ENCODE measurements around the gene ERVK3-1.
"Not testable (repeated sequence)": the region's sequence is repeated elsewhere in the genome, so short reads cannot be mapped to it uniquely, and the experiment has no call there.

Gene ERVK3-1

DNA sequence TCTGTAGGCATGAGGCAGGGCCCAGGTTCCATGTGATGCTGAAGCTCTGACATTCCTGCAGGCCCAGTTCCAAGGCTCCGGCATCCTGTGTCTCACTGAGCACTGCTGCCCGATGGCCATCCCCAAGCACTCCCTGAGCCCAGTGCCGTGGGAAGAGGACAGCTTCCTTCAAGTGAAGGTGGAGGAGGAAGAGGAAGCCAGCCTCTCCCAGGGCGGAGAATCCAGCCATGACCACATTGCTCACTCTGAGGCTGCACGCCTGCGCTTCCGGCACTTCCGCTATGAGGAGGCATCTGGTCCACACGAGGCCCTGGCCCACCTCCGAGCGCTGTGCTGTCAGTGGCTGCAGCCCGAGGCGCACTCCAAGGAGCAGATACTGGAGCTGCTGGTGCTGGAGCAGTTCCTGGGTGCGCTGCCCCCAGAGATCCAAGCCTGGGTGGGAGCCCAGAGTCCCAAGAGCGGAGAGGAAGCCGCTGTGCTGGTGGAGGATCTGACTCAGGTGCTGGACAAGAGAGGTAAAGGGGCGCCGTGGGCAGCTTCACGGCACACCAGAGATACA is 29.6 kb downstream of the ERVK3-1 start:
- Histone ChIP-seq H3K36me3 (ENCODE audit: control insufficient read depth, insufficient read depth, low read length) (peaks cover 8% of the 10 kb centered on the region), H3K4me3 (ENCODE audit: low read length) (no peak overlapping the region), H3K27me3 (ENCODE audit: control insufficient read depth, insufficient read depth, low read length) (no peaks in the 10 kb centered on the region), H3K9ac (ENCODE audit: low read length) (no peak overlapping the region), H3K9me3 (ENCODE audit: control insufficient read depth, low read length) (no peaks in the 10 kb centered on the region), H3K4me1 (ENCODE audit: control insufficient read depth, insufficient read depth, low read length) (peaks cover 11% of the 10 kb centered on the region)

DNA sequence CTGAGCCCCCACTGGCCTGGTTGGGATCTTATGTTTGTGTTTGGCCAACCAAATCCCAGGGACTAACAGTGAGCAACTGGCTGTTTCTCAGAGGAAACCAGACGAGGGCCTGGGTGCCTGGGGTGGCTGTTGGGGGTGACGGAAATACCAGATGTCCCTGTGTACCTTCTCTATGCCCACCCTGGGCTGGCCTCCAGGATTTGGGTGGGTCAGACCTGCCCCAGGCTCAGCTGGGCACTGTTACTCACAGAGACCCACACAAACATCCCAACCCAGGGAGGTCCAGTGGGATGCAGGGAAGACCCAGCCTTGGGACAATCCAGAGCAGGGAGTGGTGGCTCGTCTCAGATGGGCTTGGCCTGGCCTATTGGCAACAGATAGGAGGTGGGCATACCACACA is 30.5 kb downstream of the ERVK3-1 start:
- H3K9ac ChIP-seq (ENCODE audit: low read length) = no peak overlapping the region
- H3K36me3 ChIP-seq (ENCODE audit: control insufficient read depth, insufficient read depth, low read length) = peaks cover 8% of the 10 kb centered on the region
- H3K27me3 ChIP-seq (ENCODE audit: control insufficient read depth, insufficient read depth, low read length) = no peaks in the 10 kb centered on the region

GRCh38 chr19:58336216-58336615 is 31.0 kb downstream of the ERVK3-1 start:
- Histone ChIP-seq H3K36me3 (ENCODE audit: control insufficient read depth, insufficient read depth, low read length) (peaks cover 8% of the 10 kb centered on the region), H3K4me1 (ENCODE audit: control insufficient read depth, insufficient read depth, low read length) (no peaks in the 10 kb centered on the region), H3K27me3 (ENCODE audit: control insufficient read depth, insufficient read depth, low read length) (no peaks in the 10 kb centered on the region), H3K4me3 (ENCODE audit: low read length) (no peak overlapping the region), H3K9me3 (ENCODE audit: control insufficient read depth, low read length) (no peaks in the 10 kb centered on the region), H3K9ac (ENCODE audit: low read length) (no peak overlapping the region)

More for the DNA sequence above, 30.5 kb downstream of the ERVK3-1 start:
- Histone ChIP-seq H3K4me3 (ENCODE audit: low read length) (no peak overlapping the region), H3K9me3 (ENCODE audit: control insufficient read depth, low read length) (no peaks in the 10 kb centered on the region), H3K4me1 (ENCODE audit: control insufficient read depth, insufficient read depth, low read length) (peaks cover 5% of the 10 kb centered on the region)

DNA sequence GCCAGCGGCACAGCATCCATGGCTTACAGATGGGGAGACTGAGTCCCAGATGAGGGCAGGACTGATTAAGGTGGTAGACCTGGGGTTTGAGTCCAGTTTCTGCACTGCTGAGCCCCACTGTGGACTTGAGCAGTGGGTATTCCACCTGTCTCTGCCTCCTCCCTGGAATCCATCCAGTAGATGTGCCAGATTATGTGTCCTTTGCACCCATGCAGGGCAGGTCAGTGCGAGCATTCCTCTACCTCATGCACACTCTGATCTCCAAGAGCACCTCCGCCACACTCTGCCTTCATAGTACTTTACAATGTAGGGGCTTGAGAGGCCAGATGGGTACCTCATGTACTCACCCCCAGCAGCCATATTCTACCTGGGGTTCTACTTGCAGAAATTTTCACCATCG is 31.6 kb downstream of the ERVK3-1 start:
- H3K4me1 ChIP-seq (ENCODE audit: control insufficient read depth, insufficient read depth, low read length) = no peaks in the 10 kb centered on the region
- no peak overlapping the region for H3K9ac ChIP-seq (ENCODE audit: low read length)
- H3K9me3 ChIP-seq (ENCODE audit: control insufficient read depth, low read length) = no peaks in the 10 kb centered on the region
- peaks cover 8% of the 10 kb centered on the region for H3K36me3 ChIP-seq (ENCODE audit: control insufficient read depth, insufficient read depth, low read length)
- H3K4me3 ChIP-seq (ENCODE audit: low read length) = no peak overlapping the region
- no peaks in the 10 kb centered on the region for H3K27me3 ChIP-seq (ENCODE audit: control insufficient read depth, insufficient read depth, low read length)

- no peak overlapping the region for H3K4me3 ChIP-seq (ENCODE audit: low read length)
- H3K27me3 ChIP-seq (ENCODE audit: control insufficient read depth, insufficient read depth, low read length) = no peaks in the 10 kb centered on the region
- H3K9me3 ChIP-seq (ENCODE audit: control insufficient read depth, low read length) = no peaks in the 10 kb centered on the region
- no peak overlapping the region for H3K9ac ChIP-seq (ENCODE audit: low read length)
- H3K4me1 ChIP-seq (ENCODE audit: control insufficient read depth, insufficient read depth, low read length) = no peaks in the 10 kb centered on the region
- peaks cover 8% of the 10 kb centered on the region for H3K36me3 ChIP-seq (ENCODE audit: control insufficient read depth, insufficient read depth, low read length)
Measured at GRCh38 chr19:58338336-58338735, 33.2 kb downstream of the ERVK3-1 start.

GRCh38 chr19:58338825-58339558 is 33.8 kb downstream of the ERVK3-1 start:
- Histone ChIP-seq H3K4me1 (ENCODE audit: control insufficient read depth, insufficient read depth, low read length) (no peaks in the 10 kb centered on the region), H3K9me3 (ENCODE audit: control insufficient read depth, low read length) (no peaks in the 10 kb centered on the region), H3K36me3 (ENCODE audit: control insufficient read depth, insufficient read depth, low read length) (peaks cover 8% of the 10 kb centered on the region), H3K27me3 (ENCODE audit: control insufficient read depth, insufficient read depth, low read length) (no peaks in the 10 kb centered on the region), H3K4me3 (ENCODE audit: low read length) (no peak overlapping the region), H3K9ac (ENCODE audit: low read length) (no peak overlapping the region)

- peaks cover 41% of the 10 kb centered on the region for H3K27me3 ChIP-seq (ENCODE audit: control insufficient read depth, insufficient read depth, low read length)
- H3K36me3 ChIP-seq (ENCODE audit: control insufficient read depth, insufficient read depth, low read length) = no peaks in the 10 kb centered on the region
- no peak overlapping the region for H3K9ac ChIP-seq (ENCODE audit: low read length)
- peaks cover 5% of the 10 kb centered on the region for H3K4me1 ChIP-seq (ENCODE audit: control insufficient read depth, insufficient read depth, low read length)
- no peak overlapping the region for H3K4me3 ChIP-seq (ENCODE audit: low read length)
- no peaks in the 10 kb centered on the region for H3K9me3 ChIP-seq (ENCODE audit: control insufficient read depth, low read length)
Measured at GRCh38 chr19:58345558-58345957, 40.4 kb downstream of the ERVK3-1 start.

GRCh38 chr19:58346961-58347929 is 42.1 kb downstream of the ERVK3-1 start:
- Histone ChIP-seq H3K27me3 (ENCODE audit: control insufficient read depth, insufficient read depth, low read length) (peaks cover 52% of the 10 kb centered on the region), H3K36me3 (ENCODE audit: control insufficient read depth, insufficient read depth, low read length) (no peaks in the 10 kb centered on the region), H3K4me3 (ENCODE audit: low read length) (no peak overlapping the region), H3K9ac (ENCODE audit: low read length) (peak overlapping the region; percentile 41), H3K9me3 (ENCODE audit: control insufficient read depth, low read length) (no peaks in the 10 kb centered on the region), H3K4me1 (ENCODE audit: control insufficient read depth, insufficient read depth, low read length) (peaks cover 5% of the 10 kb centered on the region)

DNA sequence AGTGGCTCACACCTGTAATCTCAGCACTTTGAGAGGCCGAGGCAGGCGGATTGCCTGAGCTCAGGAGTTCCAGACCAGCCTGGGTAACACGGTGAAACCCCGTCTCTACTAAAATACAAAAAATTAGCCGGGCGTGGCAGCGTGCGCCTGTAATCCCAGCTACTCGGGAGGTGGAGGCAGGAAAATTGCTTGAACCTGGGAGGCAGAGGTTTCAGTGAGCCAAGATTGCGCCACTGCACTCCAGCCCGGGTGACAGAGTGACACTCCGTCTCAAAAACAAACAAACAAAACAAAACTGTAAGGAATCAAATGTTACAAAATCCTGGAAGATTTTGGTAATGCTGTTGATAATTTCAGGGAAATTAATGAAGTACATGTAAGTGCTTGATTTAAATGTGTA is 42.9 kb downstream of the ERVK3-1 start:
- not testable (repeated sequence) for H3K9me3 ChIP-seq (ENCODE audit: control insufficient read depth, low read length); H3K9ac ChIP-seq (ENCODE audit: low read length); H3K4me3 ChIP-seq (ENCODE audit: low read length); H3K36me3 ChIP-seq (ENCODE audit: control insufficient read depth, insufficient read depth, low read length); H3K4me1 ChIP-seq (ENCODE audit: control insufficient read depth, insufficient read depth, low read length)
- peaks cover 60% of the 10 kb centered on the region for H3K27me3 ChIP-seq (ENCODE audit: control insufficient read depth, insufficient read depth, low read length)

DNA sequence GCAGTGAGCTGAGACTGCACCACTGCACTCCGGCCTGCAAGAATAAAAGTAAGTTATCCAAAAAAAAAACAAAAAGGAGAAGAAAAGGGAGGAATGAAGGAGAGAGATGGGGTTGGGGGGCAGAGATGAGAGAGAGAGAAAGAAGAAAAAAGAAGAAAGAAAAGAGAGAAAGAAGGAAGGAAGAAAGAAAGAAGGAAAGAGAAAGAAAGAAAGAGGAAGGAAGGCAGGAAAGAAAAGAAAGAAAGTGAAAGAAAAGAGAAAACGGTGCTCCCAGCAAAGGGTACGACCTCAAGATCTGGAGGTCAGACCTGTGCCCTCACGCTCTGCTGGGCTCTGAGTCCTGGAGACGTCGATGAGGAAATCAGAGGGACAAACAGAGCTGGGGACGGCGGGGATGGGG is 44.4 kb downstream of the ERVK3-1 start:
- peaks cover 5% of the 10 kb centered on the region for H3K4me1 ChIP-seq (ENCODE audit: control insufficient read depth, insufficient read depth, low read length)
- H3K4me3 ChIP-seq (ENCODE audit: low read length) = no peak overlapping the region
- H3K9me3 ChIP-seq (ENCODE audit: control insufficient read depth, low read length) = no peaks in the 10 kb centered on the region
- H3K36me3 ChIP-seq (ENCODE audit: control insufficient read depth, insufficient read depth, low read length) = no peaks in the 10 kb centered on the region
- H3K27me3 ChIP-seq (ENCODE audit: control insufficient read depth, insufficient read depth, low read length) = peaks cover 70% of the 10 kb centered on the region
- H3K9ac ChIP-seq (ENCODE audit: low read length) = no peak overlapping the region

DNA sequence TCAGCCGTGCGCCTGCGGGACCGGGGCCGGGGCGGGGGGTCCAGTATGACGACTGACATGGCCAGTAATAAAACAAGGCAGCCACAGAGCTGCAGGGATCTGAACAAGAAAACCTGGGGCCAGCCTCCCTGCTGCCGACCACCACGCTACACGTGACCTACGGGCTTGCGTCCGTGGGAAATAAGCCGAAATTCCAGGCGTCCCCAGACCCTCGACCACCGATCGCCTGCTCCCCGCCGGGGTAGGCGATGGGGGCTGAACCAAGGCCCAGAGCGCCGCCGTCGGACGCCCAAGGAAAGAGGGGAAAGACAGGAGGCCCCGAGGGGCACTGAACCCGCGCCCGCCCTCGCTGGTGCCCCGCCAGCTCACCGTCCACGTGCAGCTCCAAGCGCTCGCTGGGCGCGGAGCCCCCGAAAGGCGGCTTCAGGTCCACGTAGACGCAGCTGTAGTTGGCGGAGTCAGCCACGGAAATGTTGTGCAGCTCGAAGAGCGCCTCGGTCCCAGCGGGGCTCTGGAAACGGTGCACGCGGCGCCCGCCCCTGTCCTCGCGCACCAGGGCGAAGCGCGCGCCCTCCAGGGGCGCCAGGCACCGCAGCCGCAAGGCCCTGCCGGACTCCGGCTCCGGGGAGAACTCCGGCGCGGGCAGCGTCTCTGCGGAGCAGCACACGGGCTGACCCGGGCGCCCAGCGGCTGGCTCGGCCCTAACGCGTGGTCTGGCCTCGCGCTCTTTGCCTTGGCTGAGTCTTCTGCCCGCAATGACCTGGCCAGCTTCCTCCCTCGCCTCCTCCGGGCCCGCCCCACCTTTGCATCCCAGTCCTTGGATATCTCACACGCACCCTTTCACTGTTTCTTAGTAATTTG is 45.1 kb downstream of the ERVK3-1 start:
- no peaks in the 10 kb centered on the region for H3K9me3 ChIP-seq (ENCODE audit: control insufficient read depth, low read length)
- no peaks in the 10 kb centered on the region for H3K36me3 ChIP-seq (ENCODE audit: control insufficient read depth, insufficient read depth, low read length)
- peaks cover 72% of the 10 kb centered on the region for H3K27me3 ChIP-seq (ENCODE audit: control insufficient read depth, insufficient read depth, low read length)
- H3K9ac ChIP-seq (ENCODE audit: low read length) = no peak overlapping the region
- H3K4me1 ChIP-seq (ENCODE audit: control insufficient read depth, insufficient read depth, low read length) = peaks cover 5% of the 10 kb centered on the region
- H3K4me3 ChIP-seq (ENCODE audit: low read length) = no peak overlapping the region
